Ascending aorta (tissue), 2 donors: ENCODE measurements around the gene SND1. TPM values are rescaled to one million over a fixed set of nuclear protein-coding genes. Genes with fewer than 3 reads are reported as not detected.

Experiments used
- DNase-seq, 2 donors: peaks; one replicate each; pipeline ENCODE4 v3.0.0-alpha.2; 2019; ENCODE audit warnings: low spot score in 2 of 2
- H3K27ac ChIP-seq, 2 donors: fragments of 200-600 bp; sonication (generic); one replicate each; pipeline ENCODE4 v1.5.1; 2016 to 2017; ENCODE audit warnings: mild to moderate bottlenecking in 1 of 2
- H3K27me3 ChIP-seq: fragments of 200-600 bp; sonication (generic); one replicate; pipeline ENCODE4 v1.5.1; 2017
- H3K36me3 ChIP-seq, 2 donors: fragments of 200-600 bp; sonication (generic); one replicate each; pipeline ENCODE4 v1.5.1; 2016
- H3K4me1 ChIP-seq, 2 donors: fragments of 200-600 bp; sonication (generic); one replicate each; pipeline ENCODE4 v1.5.1; 2016 to 2017; ENCODE audit warnings: mild to moderate bottlenecking in 1 of 2
- H3K4me3 ChIP-seq, 2 donors: fragments of 200-600 bp; sonication (generic); one replicate each; pipeline ENCODE4 v1.5.1; 2016 to 2017; ENCODE audit warnings: mild to moderate bottlenecking in 1 of 2
- H3K9me3 ChIP-seq, 2 donors: fragments of 200-600 bp; sonication (generic); one replicate each; pipeline ENCODE4 v1.5.1; 2016
- intact Hi-C: fragments of 100-400 bp; cut with DNase I; formaldehyde crosslinking; loops from one replicate; pipeline ENCODE4 v1.15.1; 2023
- total RNA-seq: library from RNA; depleted of rRNA; stranded (reverse); fragments of >200 nt; gene quantifications from one replicate; pipeline ENCODE4 v1.1.0, GENCODE V29; 2016
- TF ChIP-seq, protein P1 (sequence below), 3 experiments: fragments of 200-600 bp in 2 of 3; fragments of 450-650 bp in 1 of 3; sonication (generic) in 2 of 3; IDR thresholded peaks; one replicate each; pipeline ENCODE4 v1.5.1; 2016 to 2019; ENCODE audit warnings: antibody characterized with exemption in 3 of 3, mild to moderate bottlenecking in 1 of 3, moderate library complexity in 1 of 3

SND1 gene
- total RNA-seq, 1 donor from 2014 or later: 93.8 TPM

DNA sequence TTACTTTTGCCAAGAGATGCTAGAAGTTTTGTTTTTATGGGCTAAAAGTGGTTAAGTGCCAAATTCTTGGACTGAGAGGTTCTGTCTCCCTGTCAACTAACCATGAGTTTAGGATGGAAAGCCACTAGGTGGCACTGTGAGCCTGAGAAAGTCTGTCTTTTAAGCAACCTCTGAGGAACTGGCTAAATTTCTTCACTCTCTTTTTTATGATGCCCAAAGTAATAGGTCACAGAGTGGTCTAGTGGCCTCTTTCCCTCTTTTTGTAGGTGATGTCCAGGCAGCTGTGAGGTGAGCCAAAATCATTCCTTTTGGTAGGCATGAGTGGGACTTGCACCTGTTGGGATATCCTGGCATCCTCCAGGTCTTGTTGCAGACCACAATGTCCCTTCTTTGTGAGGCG is 56.8 kb downstream of the SND1 start:
- intact Hi-C loops: loop anchor here (1.0 to 10.0 kb wide), 4 partner anchors 56 to 501 kb away; partner anchors contain the start of genes ARF5 and SND1

DNA sequence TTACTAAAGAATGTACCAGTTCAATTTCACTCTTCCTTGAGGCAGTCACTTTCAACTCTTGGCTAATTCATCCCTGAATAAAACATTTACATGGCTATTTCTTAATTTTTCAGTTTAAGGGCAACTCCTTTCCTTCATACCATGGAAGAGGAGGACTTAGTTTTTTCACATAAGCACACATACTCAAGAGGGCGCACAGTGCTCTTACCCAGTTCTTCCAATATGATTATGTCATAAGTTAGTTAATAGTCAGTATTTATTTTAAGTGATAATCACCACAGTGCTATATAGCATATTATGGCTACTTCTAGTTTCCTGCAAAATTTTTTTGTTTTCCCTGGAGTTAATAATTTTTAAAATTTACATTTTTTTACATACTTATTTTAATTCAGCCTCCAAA is 58.6 kb downstream of the SND1 start:
- peaks cover 7 to 50% of the 10 kb centered on the region in 2 donors for H3K36me3 ChIP-seq
- H3K4me3 ChIP-seq: no peak overlapping the region
- TF ChIP-seq, protein P1, sequence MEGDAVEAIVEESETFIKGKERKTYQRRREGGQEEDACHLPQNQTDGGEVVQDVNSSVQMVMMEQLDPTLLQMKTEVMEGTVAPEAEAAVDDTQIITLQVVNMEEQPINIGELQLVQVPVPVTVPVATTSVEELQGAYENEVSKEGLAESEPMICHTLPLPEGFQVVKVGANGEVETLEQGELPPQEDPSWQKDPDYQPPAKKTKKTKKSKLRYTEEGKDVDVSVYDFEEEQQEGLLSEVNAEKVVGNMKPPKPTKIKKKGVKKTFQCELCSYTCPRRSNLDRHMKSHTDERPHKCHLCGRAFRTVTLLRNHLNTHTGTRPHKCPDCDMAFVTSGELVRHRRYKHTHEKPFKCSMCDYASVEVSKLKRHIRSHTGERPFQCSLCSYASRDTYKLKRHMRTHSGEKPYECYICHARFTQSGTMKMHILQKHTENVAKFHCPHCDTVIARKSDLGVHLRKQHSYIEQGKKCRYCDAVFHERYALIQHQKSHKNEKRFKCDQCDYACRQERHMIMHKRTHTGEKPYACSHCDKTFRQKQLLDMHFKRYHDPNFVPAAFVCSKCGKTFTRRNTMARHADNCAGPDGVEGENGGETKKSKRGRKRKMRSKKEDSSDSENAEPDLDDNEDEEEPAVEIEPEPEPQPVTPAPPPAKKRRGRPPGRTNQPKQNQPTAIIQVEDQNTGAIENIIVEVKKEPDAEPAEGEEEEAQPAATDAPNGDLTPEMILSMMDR (IDR thresholded peaks at IDR 0.05): no peak
- H3K27me3 ChIP-seq: no peaks in the 10 kb centered on the region
- H3K27ac ChIP-seq: no peak overlapping the region
- peaks cover 0 to 2% of the 10 kb centered on the region in 2 donors for H3K4me1 ChIP-seq
- DNase-seq: no peak
- intact Hi-C loops: no loop called here
- H3K9me3 ChIP-seq: peaks cover 0 to 5% of the 10 kb centered on the region in 2 donors

More for the DNA sequence above, 56.8 kb downstream of the SND1 start:
- TF ChIP-seq, protein P1 (IDR thresholded peaks at IDR 0.05): peak; percentile 55 to 76 (median 68)
- Histone ChIP-seq H3K4me1 (peaks cover 0 to 2% of the 10 kb centered on the region in 2 donors), H3K4me3 (no peak overlapping the region), H3K27me3 (no peaks in the 10 kb centered on the region), H3K36me3 (peaks cover 22 to 57% of the 10 kb centered on the region in 2 donors), H3K27ac (no peak overlapping the region), H3K9me3 (peaks cover 0 to 5% of the 10 kb centered on the region in 2 donors)
- DNase-seq: peak in 1 of 2 donors; percentile 84

DNA sequence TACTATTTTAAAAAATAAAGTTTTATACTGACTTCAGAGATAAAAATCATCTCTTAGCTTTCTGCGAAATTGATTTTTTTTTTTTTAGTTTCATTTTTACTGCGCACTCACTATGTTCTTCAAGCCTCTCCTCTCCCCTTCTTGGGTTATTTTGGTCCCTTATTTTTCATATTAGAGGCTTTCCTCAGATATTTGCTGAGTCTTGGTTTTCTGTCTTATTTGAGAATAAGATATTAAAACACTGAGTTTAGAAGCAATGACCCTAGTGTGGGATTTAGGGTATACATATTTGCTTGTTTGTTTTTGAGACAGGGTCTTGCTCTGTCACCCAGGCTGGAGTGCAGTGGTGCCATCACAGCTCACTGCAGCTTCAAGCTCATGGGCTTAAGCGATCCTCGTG is 59.9 kb downstream of the SND1 start:
- peaks cover 0 to 5% of the 10 kb centered on the region in 2 donors for H3K9me3 ChIP-seq
- peaks cover 0 to 2% of the 10 kb centered on the region in 2 donors for H3K4me1 ChIP-seq
- peaks cover 7 to 41% of the 10 kb centered on the region in 2 donors for H3K36me3 ChIP-seq
- H3K27ac ChIP-seq: no peak overlapping the region
- TF ChIP-seq, protein P1 (IDR thresholded peaks at IDR 0.05): no peak
- no peak overlapping the region for H3K4me3 ChIP-seq
- intact Hi-C loops: no loop called here
- no peaks in the 10 kb centered on the region for H3K27me3 ChIP-seq
- DNase-seq: no peak

- TF ChIP-seq, protein P1 (IDR thresholded peaks at IDR 0.05): no peak
- intact Hi-C loops: no loop called here
- H3K36me3 ChIP-seq: peaks cover 13 to 42% of the 10 kb centered on the region in 2 donors
These were observed 61.0 kb downstream of the SND1 start for GRCh38 chr7:127713006-127713405.

DNA sequence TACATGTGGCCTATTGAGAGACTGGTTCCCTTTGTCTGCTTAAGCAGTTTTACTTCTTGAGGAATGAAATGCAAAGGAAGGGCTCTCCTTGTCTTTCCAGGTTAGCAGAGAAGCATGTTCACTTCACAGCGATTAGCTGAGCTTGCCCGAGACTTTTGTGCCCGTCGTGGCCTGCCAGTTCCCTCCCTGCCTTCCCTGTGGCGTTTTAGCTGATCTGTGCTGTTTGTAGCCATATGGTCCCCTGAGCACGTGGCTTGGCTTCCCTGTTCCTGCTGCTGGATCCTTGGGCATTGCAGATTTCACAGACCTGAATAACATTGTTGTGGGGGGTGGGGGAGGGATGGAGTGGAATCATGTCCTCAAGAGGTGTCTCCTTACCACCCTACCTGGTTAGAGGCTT is 61.8 kb downstream of the SND1 start:
- H3K27ac ChIP-seq: no peak overlapping the region
- TF ChIP-seq, protein P1 (IDR thresholded peaks at IDR 0.05): no peak
- H3K4me1 ChIP-seq: no peaks in the 10 kb centered on the region
- H3K27me3 ChIP-seq: no peaks in the 10 kb centered on the region
- no peak for DNase-seq
- H3K4me3 ChIP-seq: no peak overlapping the region
- peaks cover 0 to 5% of the 10 kb centered on the region in 2 donors for H3K9me3 ChIP-seq
- peaks cover 13 to 39% of the 10 kb centered on the region in 2 donors for H3K36me3 ChIP-seq
- intact Hi-C loops: no loop called here

More at GRCh38 chr7:127713006-127713405, 61.0 kb downstream of the SND1 start:
- H3K27ac ChIP-seq: no peak overlapping the region
- no peaks in the 10 kb centered on the region for H3K27me3 ChIP-seq
- H3K9me3 ChIP-seq: peaks cover 0 to 5% of the 10 kb centered on the region in 2 donors
- no peaks in the 10 kb centered on the region for H3K4me1 ChIP-seq
- H3K4me3 ChIP-seq: no peak overlapping the region
- no peak for DNase-seq

GRCh38 chr7:127715272-127715671 is 63.3 kb downstream of the SND1 start:
- peaks cover 0 to 5% of the 10 kb centered on the region in 2 donors for H3K9me3 ChIP-seq
- intact Hi-C loops: no loop called here
- DNase-seq: no peak
- no peak overlapping the region for H3K27ac ChIP-seq
- TF ChIP-seq, protein P1 (IDR thresholded peaks at IDR 0.05): no peak
- H3K36me3 ChIP-seq: peaks cover 12 to 26% of the 10 kb centered on the region in 2 donors
- no peaks in the 10 kb centered on the region for H3K27me3 ChIP-seq
- no peaks in the 10 kb centered on the region for H3K4me1 ChIP-seq
- H3K4me3 ChIP-seq: no peak overlapping the region
